Epithelial cell of proximal tubule (primary cell): Measurements from ENCODE around the gene CDK19. TPM values are rescaled to one million over a fixed set of nuclear protein-coding genes. Genes with fewer than 3 reads are reported as not detected.
A peak's percentile ranks its signal among the peaks of the same experiment; 100 is the strongest.

Source experiments
- DNase-seq: peaks from one replicate; pipeline ENCODE4 v3.0.0-alpha.2; 2011; ENCODE audit warnings: low read depth
- H3K4me3 ChIP-seq: 2 replicates; pipeline ENCODE4 v1.5.1; 2011; ENCODE audit warnings: low read depth, mild to moderate bottlenecking, low read length
- total RNA-seq: library from RNA; depleted of rRNA; stranded (reverse); fragments of >200 nt; gene quantifications from 2 replicates; pipeline ENCODE4 v1.2.3, GENCODE V29; 2015
- TF ChIP-seq, protein P1 (sequence below): conservative IDR thresholded peaks from 2 replicates; pipeline ENCODE4 v1.5.1; 2012; ENCODE audit warnings: low read depth, mild to moderate bottlenecking, low read length

The CDK19 gene
- 4.6 and 6.3 TPM in 2 replicates for total RNA-seq

DNA sequence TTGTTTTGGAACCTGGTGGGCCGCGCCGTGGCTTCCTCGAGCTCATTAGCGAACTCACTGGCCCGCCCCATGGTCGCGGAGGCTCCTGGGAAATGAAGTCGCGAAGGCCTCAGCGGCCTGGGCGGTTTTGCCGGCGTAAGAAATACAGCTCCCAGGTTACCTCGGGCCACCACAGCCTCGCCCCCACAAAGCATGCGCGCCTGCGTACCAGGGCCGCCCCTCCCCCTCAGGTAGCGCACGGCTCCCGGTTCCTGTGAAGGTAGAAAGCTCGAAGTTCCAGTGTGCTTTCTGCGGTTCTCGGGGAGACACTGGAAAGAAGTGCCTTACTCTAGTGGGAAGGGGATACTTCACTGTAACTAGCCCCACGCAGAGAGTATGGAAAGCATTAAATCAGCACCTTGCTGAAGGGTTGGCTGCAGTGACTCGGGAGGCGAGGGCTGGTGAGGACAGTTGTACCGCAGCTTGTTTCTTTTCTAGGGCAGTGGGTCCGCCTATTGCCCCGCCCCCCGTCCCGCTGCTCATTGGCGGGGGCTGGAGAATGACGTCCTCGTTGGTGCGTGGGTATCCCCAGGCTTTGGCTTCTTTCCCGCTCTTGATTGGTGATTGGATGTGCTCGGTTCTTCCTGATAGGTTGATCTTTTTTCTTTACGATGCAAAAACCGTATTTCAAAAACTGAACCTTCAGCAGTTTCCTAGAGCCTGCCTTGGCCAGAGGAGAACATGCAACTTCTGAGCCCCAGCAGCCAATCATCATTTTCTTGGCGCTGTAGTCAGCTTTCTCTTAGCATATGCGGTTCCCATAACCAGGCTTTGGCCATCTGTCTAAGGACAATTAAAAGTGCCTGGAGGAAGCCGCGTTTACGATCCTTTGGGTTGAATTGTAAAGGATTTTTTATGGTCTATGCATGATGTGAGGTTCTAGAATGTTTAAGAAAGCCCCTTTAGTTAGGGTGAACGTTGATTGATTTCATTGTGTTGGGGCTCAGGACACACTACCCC is at the start of gene CDK19:
Gene CDK19, minus strand, starts transcription at position 59 of the 999 bp plus-strand sequence. CDS start 333 bp downstream, outside the sequence.
- H3K4me3 ChIP-seq, result peak within 1 kb of the TSS; percentile 77
- TF ChIP-seq, protein P1, sequence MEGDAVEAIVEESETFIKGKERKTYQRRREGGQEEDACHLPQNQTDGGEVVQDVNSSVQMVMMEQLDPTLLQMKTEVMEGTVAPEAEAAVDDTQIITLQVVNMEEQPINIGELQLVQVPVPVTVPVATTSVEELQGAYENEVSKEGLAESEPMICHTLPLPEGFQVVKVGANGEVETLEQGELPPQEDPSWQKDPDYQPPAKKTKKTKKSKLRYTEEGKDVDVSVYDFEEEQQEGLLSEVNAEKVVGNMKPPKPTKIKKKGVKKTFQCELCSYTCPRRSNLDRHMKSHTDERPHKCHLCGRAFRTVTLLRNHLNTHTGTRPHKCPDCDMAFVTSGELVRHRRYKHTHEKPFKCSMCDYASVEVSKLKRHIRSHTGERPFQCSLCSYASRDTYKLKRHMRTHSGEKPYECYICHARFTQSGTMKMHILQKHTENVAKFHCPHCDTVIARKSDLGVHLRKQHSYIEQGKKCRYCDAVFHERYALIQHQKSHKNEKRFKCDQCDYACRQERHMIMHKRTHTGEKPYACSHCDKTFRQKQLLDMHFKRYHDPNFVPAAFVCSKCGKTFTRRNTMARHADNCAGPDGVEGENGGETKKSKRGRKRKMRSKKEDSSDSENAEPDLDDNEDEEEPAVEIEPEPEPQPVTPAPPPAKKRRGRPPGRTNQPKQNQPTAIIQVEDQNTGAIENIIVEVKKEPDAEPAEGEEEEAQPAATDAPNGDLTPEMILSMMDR, result no peak
- peak; percentile 89 for DNase-seq

DNA sequence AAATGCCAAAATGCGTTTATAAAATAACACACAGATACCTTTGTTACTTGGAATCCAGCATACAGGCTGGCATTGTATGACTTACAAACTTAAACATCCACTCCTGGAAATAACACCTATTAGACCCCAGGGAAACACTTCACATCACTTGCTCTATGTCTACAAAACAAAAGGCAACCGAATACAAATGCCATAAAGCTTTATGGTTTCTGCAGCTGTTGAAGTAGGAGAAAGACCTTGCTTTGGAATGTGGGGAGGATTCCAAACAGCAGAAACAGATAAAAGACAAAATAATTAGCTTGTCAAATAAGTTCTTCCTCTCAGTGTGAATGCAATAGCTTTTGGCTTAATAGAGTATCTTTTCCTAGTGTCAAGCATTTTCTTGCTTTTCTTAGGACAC is 49.6 kb upstream of the CDK19 start:
- TF ChIP-seq, protein P1, result no peak
- H3K4me3 ChIP-seq, result no peak overlapping the region
- no peak for DNase-seq

DNA sequence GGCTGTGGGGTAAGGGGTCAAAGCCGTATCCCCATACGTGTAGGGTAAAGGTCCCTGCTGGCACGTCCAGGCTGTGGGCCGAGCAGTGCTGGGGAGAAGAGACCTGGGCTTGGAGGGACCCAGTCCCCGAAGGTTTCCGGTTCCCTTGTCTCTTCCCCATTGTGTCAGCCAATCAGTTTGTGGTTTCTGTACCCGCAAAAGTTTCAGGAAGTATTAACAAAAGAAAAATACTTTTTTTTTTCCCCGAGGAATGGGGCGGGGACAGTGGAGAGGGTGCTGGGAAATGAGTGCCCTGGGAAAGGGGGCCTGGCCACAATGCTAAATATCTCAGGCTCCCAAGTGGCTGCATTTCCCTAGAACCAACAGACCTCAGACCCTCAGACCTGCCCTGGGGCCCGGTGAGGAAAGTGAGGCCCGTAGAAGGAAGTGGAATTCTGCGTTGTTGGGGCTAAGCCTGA is 44.1 kb upstream of the CDK19 start:
- no peak overlapping the region for H3K4me3 ChIP-seq
- no peak for DNase-seq
- TF ChIP-seq, protein P1, result no peak

DNA sequence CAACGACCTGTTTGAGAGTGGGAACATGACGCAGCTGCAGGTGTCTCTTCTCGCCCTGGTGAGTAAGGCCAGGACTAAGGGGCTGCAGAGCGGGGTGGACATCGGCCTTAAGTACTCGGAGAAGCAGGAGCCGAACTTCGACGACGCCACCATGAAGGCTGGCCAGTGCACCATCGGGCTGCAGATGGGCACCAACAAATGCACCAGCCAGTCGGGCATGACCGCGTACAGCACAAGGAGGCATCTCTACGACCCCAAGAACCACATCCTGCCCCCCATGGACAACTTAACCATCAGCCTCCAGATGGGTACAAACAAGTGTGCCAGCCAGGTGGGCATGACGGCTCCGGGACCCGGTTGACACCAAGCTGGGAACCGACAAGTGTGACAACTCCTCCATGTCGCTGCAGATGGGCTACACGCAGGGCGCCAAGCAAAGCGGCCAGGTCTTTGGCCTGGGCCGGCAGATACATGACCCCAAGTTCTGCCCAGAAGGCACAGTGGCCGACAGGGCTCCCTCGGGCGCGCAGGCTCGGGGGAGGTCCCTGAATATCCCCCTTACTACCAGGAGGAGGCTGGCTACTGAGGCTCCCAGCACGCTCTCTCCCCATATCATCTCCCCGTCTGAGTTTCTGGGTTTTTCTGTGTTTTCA is 43.4 kb upstream of the CDK19 start:
- TF ChIP-seq, protein P1, result no peak
- DNase-seq, result no peak
- H3K4me3 ChIP-seq, result no peak overlapping the region

DNA sequence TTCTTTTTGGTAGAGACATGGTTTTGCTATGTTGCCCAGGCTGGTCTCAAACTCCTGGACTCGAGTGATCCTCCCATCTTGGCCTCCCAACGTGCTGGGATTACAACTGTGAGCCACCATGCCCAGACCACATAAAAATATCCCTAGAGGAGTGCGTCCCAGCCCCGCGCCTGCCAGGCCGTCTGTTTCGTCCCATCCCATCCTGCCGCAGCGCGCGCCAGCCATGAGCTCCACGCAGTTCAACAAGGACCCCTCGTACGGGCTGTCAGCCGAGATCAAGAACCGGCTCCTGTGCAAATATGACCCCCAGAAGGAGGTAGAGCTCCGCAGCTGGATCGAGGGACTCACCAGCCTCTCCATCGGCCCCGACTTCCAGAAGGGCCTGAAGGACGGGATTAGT is 42.7 kb upstream of the CDK19 start:
- TF ChIP-seq, protein P1, result no peak
- H3K4me3 ChIP-seq, result no peak overlapping the region
- no peak for DNase-seq

DNA sequence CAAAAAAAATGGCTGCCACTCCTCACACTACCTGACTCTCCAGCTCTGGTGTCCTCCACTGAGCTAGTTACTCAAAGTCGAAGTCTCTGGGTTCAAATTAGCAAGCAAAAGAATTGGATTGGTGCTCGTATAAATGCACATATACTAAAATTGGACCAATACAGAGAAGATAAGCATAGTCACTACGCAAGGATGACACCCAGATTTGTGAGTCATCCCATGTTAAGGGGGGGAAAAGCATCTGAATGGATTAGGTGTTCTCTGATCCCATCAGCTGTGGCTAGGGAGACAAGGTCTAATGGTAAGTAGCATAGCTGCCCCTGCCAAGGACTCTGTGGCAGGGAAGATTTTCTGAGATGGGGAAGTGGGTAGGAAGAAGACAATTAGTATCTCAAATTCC is 41.0 kb upstream of the CDK19 start:
- TF ChIP-seq, protein P1, result no peak
- no peak overlapping the region for H3K4me3 ChIP-seq
- DNase-seq, result no peak
